ENCODE results near the gene PVALB. TPM values are rescaled to one million over a fixed set of nuclear protein-coding genes. Genes with fewer than 3 reads are reported as not detected.

The PVALB gene
- total and polyA plus RNA-seq, 8 donors = 0.95 to 4.1 (median 2.1) TPM; not detected in 5

- H3K27ac ChIP-seq = no peak overlapping the region
- no peaks in the 10 kb centered on the region for H3K36me3 ChIP-seq
- H3K9me3 ChIP-seq = no peaks in the 10 kb centered on the region
- peaks cover 0 to 60% (median 13%) of the 10 kb centered on the region in 3 donors for H3K27me3 ChIP-seq
- no peaks in the 10 kb centered on the region for H3K4me1 ChIP-seq
- no peak for DNase-seq
- TF ChIP-seq POLR2A (IDR thresholded peaks at IDR 0.05) = no peak
- no peak for TF ChIP-seq CTCF (IDR thresholded peaks at IDR 0.05)
- no peak for TF ChIP-seq EP300 (IDR thresholded peaks at IDR 0.05)
- no peak for TF ChIP-seq POLR2AphosphoS5 (IDR thresholded peaks at IDR 0.05)
- intact Hi-C loops (cut with DNase I; ENCODE audit: low total_unique reads) = no loop called here
- 85 to 100% (median 91%) methylated on average over 2 of the region's 2 CpGs for WGBS, 5 donors
- no peak overlapping the region for H3K4me3 ChIP-seq
These were observed 7.8 kb upstream of the PVALB start for GRCh38 chr22:36824655-36825054.

- TF ChIP-seq POLR2AphosphoS5 (IDR thresholded peaks at IDR 0.05) (no peak), CTCF (IDR thresholded peaks at IDR 0.05) (no peak), EP300 (IDR thresholded peaks at IDR 0.05) (no peak), POLR2A (IDR thresholded peaks at IDR 0.05) (no peak)
These were observed 6.5 kb upstream of the PVALB start for GRCh38 chr22:36823186-36823839.

GRCh38 chr22:36822581-36822980 lies 5.7 kb upstream of the PVALB start:
- Histone ChIP-seq H3K4me1 (no peaks in the 10 kb centered on the region), H3K4me3 (no peak overlapping the region), H3K36me3 (no peaks in the 10 kb centered on the region), H3K9me3 (no peaks in the 10 kb centered on the region), H3K27ac (no peak overlapping the region), H3K27me3 (peaks cover 12 to 67% (median 27%) of the 10 kb centered on the region in 3 donors)
- no peak for DNase-seq
- no peak for TF ChIP-seq POLR2A (IDR thresholded peaks at IDR 0.05)
- no peak for TF ChIP-seq EP300 (IDR thresholded peaks at IDR 0.05)
- no peak for TF ChIP-seq CTCF (IDR thresholded peaks at IDR 0.05)
- no peak for TF ChIP-seq POLR2AphosphoS5 (IDR thresholded peaks at IDR 0.05)
- intact Hi-C loops (cut with DNase I; ENCODE audit: low total_unique reads) = no loop called here
- WGBS, 5 donors = 66 to 75% (median 72%) methylated on average over 6 of the region's 6 CpGs

More at GRCh38 chr22:36823186-36823839, 6.5 kb upstream of the PVALB start:
- Histone ChIP-seq H3K36me3 (no peaks in the 10 kb centered on the region), H3K27ac (no peak overlapping the region), H3K4me3 (no peak overlapping the region), H3K27me3 (peaks cover 8 to 60% (median 19%) of the 10 kb centered on the region in 3 donors), H3K9me3 (no peaks in the 10 kb centered on the region), H3K4me1 (no peaks in the 10 kb centered on the region)
- intact Hi-C loops (cut with DNase I; ENCODE audit: low total_unique reads) = no loop called here
- WGBS, 5 donors = 52 to 56% (median 55%) methylated on average over 17 of the region's 17 CpGs
- peak in 1 of 2 donors; percentile 14 for DNase-seq

- H3K27me3 ChIP-seq = peaks cover 22 to 96% (median 56%) of the 10 kb centered on the region in 3 donors
These were observed 2.3 kb upstream of the PVALB start for GRCh38 chr22:36819112-36819511.

More at GRCh38 chr22:36819112-36819511, 2.3 kb upstream of the PVALB start:
- H3K4me3 ChIP-seq = no peak overlapping the region
- WGBS, 5 donors = 26 to 34% (median 30%) methylated on average over 6 to 9 of the region's 9 CpGs
- H3K9me3 ChIP-seq = no peaks in the 10 kb centered on the region
- H3K36me3 ChIP-seq = no peaks in the 10 kb centered on the region
- TF ChIP-seq EP300 (IDR thresholded peaks at IDR 0.05) (no peak), POLR2A (IDR thresholded peaks at IDR 0.05) (no peak), CTCF (IDR thresholded peaks at IDR 0.05) (no peak), POLR2AphosphoS5 (IDR thresholded peaks at IDR 0.05) (no peak)
- H3K27ac ChIP-seq = no peak overlapping the region
- intact Hi-C loops (cut with DNase I; ENCODE audit: low total_unique reads) = no loop called here
- peak in 1 of 2 donors; percentile 12 for DNase-seq
- peaks cover 11 to 15% (median 13%) of the 10 kb centered on the region in 4 donors for H3K4me1 ChIP-seq
